Keratinocyte (primary cell): ENCODE measurements around the gene NFYB. TPM values are rescaled to one million over a fixed set of nuclear protein-coding genes. Genes with fewer than 3 reads are reported as not detected.

Experiments used
- DNase-seq: peaks from one replicate; pipeline ENCODE4 v3.0.0-alpha.2; 2011; ENCODE audit warnings: low read depth, missing footprints, low spot score
- FAIRE-seq: peaks from 2 replicates; lab custom pipeline; 2011; peaks lifted over from hg19 to GRCh38; lab: Jason Lieb, UNC
- H2AFZ ChIP-seq: 2 replicates; pipeline ENCODE4 v1.6.0; 2012; ENCODE audit warnings: low read length, control low read depth, inconsistent platforms; ENCODE audit not compliant: control insufficient read depth
- H3K27ac ChIP-seq: 2 replicates; pipeline ENCODE4 v1.5.1; 2011; ENCODE audit warnings: low read length; ENCODE audit not compliant: control insufficient read depth, insufficient read depth
- H3K27me3 ChIP-seq: 3 replicates; pipeline ENCODE4 v1.6.0; 2011; ENCODE audit warnings: low read length; ENCODE audit not compliant: control insufficient read depth, insufficient read depth; ENCODE audit errors: extremely low read depth
- H3K36me3 ChIP-seq, 2 experiments: 2 replicates in 1 of 2; 3 replicates in 1 of 2; pipeline ENCODE4 v1.5.1; 2011; ENCODE audit warnings: low read length in 2 of 2, mild to moderate bottlenecking in 1 of 2; ENCODE audit not compliant: control insufficient read depth in 2 of 2, insufficient read depth in 2 of 2; ENCODE audit errors: extremely low read depth in 1 of 2
- H3K4me1 ChIP-seq: 3 replicates; pipeline ENCODE4 v1.5.1; 2011; ENCODE audit warnings: low read length; ENCODE audit not compliant: control insufficient read depth, insufficient read depth; ENCODE audit errors: extremely low read depth
- H3K4me2 ChIP-seq: 3 replicates; pipeline ENCODE4 v1.6.0; 2011; ENCODE audit warnings: low read depth, low read length; ENCODE audit not compliant: control insufficient read depth, insufficient read depth; ENCODE audit errors: extremely low read depth
- H3K4me3 ChIP-seq, 3 experiments: fragments of 200-600 bp in 1 of 3; sonication (generic) in 1 of 3; 2 replicates in 2 of 3; 3 replicates in 1 of 3; pipeline ENCODE4 v1.5.1; 2011 to 2016; ENCODE audit warnings: low read length in 3 of 3, mild to moderate bottlenecking in 3 of 3, control low read depth in 2 of 3, inconsistent platforms in 1 of 3, low read depth in 1 of 3, mixed read lengths in 1 of 3, mixed run types in 1 of 3, moderate library complexity in 1 of 3; ENCODE audit not compliant: control insufficient read depth in 2 of 3, insufficient read depth in 2 of 3; ENCODE audit errors: extremely low read depth in 1 of 3
- H3K79me2 ChIP-seq: 2 replicates; pipeline ENCODE4 v1.6.0; 2012; ENCODE audit warnings: low read length; ENCODE audit not compliant: control insufficient read depth, insufficient read depth
- H3K9ac ChIP-seq: 3 replicates; pipeline ENCODE4 v1.6.0; 2011; ENCODE audit warnings: low read length; ENCODE audit not compliant: control insufficient read depth, insufficient read depth; ENCODE audit errors: extremely low read depth
- H3K9me1 ChIP-seq: 3 replicates; pipeline ENCODE4 v1.6.0; 2011; ENCODE audit warnings: low read length; ENCODE audit not compliant: control insufficient read depth, insufficient read depth; ENCODE audit errors: extremely low read depth
- H3K9me3 ChIP-seq: 2 replicates; pipeline ENCODE4 v1.5.1; 2012; ENCODE audit warnings: low read depth, low read length; ENCODE audit not compliant: control insufficient read depth
- H4K20me1 ChIP-seq: 3 replicates; pipeline ENCODE4 v1.6.0; 2011; ENCODE audit warnings: low read length; ENCODE audit not compliant: control insufficient read depth, insufficient read depth; ENCODE audit errors: extremely low read depth
- EZH2 ChIP-seq: IDR thresholded peaks from one replicate; pipeline ENCODE4 v1.6.1; 2012; ENCODE audit warnings: inconsistent platforms, mild to moderate bottlenecking, low read length, moderate library complexity
- dilution Hi-C: fragments of 300-500 bp; cut with MboI; formaldehyde crosslinking; loops from one replicate; pipeline ENCODE4 v1.7.0; 2020; ENCODE audit warnings: low sequenced_read_pairs; ENCODE audit not compliant: extremely low pct_ligation_motif_present
- polyA plus RNA-seq, 5 experiments: library from polyadenylated mRNA; depleted of rRNA in 3 of 5; stranded (reverse) in 3 of 5; stranded (forward) in 1 of 5; unstranded in 1 of 5; fragments of >200 nt; gene quantifications; 1 replicate in 1 of 5; 2 replicates in 3 of 5; 3 replicates in 1 of 5; pipeline versions ENCODE4 v1.2.1 to v1.2.3, GENCODE V29; 2011 to 2012; ENCODE audit warnings: missing spikeins in 2 of 5, low read depth in 1 of 5, low replicate concordance in 1 of 5
- TF ChIP-seq, protein P1 (sequence below), 3 experiments: IDR thresholded peaks in 1 of 3; conservative IDR thresholded peaks in 1 of 3; optimal IDR thresholded peaks in 1 of 3; 2 replicates in 2 of 3; 3 replicates in 1 of 3; pipeline versions ENCODE3 to v1.5.1; 2011; ENCODE audit warnings: low read length in 3 of 3, mild to moderate bottlenecking in 3 of 3, moderate library complexity in 2 of 3, control low read depth in 1 of 3, inconsistent platforms in 1 of 3; ENCODE audit not compliant: insufficient read depth in 2 of 3; ENCODE audit errors: extremely low read depth in 1 of 3

NFYB gene
- polyA plus RNA-seq, 1 donor (not counting 4 experiments of a cell fraction or from before 2014, with no cell fraction given), result 22.8 TPM

DNA sequence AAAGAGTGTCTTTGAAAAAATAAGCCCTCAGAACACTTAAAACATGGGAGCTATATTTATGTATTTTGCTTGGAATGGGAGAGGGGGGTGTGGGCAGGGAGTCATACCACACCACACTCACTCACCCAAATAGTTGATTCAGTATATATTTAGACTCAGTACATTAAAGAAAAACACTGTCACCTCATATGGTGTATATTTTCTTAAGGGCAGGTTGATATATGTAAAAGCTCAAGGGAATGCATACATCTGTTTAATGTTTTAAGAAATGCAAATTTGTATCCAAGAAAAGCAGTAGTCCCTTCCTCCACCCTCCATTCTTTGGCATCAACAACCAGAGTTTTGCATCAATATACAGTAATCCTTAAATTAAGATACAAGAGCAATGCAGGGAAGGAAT lies 1.4 kb downstream of the NFYB start:
- H3K36me3 ChIP-seq, result peaks cover 5 to 15% of the 10 kb centered on the region in 2 experiments
- H4K20me1 ChIP-seq, result no peaks in the 10 kb centered on the region
- H3K4me2 ChIP-seq, result peak overlapping the region; percentile 60
- DNase-seq, result no peak
- peaks cover 7% of the 10 kb centered on the region for H3K9me1 ChIP-seq
- peak overlapping the region; percentile 45 for H3K27ac ChIP-seq
- TF ChIP-seq, protein P1, sequence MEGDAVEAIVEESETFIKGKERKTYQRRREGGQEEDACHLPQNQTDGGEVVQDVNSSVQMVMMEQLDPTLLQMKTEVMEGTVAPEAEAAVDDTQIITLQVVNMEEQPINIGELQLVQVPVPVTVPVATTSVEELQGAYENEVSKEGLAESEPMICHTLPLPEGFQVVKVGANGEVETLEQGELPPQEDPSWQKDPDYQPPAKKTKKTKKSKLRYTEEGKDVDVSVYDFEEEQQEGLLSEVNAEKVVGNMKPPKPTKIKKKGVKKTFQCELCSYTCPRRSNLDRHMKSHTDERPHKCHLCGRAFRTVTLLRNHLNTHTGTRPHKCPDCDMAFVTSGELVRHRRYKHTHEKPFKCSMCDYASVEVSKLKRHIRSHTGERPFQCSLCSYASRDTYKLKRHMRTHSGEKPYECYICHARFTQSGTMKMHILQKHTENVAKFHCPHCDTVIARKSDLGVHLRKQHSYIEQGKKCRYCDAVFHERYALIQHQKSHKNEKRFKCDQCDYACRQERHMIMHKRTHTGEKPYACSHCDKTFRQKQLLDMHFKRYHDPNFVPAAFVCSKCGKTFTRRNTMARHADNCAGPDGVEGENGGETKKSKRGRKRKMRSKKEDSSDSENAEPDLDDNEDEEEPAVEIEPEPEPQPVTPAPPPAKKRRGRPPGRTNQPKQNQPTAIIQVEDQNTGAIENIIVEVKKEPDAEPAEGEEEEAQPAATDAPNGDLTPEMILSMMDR (optimal IDR thresholded peaks at IDR 0.05 in 1 of 3, IDR thresholded peaks at IDR 0.05 in 1 of 3, conservative IDR thresholded peaks at IDR 0.05 in 1 of 3; ENCODE audit: extremely low read depth in 1 of 3, insufficient read depth in 2 of 3, low read length in 3 of 3), result no peak
- TF ChIP-seq EZH2, result no peak
- H3K9me3 ChIP-seq, result no peaks in the 10 kb centered on the region
- H2AFZ ChIP-seq, result no peak overlapping the region
- peak overlapping the region; percentile 59 to 83 (median 77) for H3K4me3 ChIP-seq
- FAIRE-seq, result no peak
- peak overlapping the region; percentile 85 for H3K9ac ChIP-seq
- dilution Hi-C loops, result no loop called here
- H3K27me3 ChIP-seq, result no peaks in the 10 kb centered on the region
- peaks cover 11% of the 10 kb centered on the region for H3K4me1 ChIP-seq
- H3K79me2 ChIP-seq, result peaks cover 22% of the 10 kb centered on the region

DNA sequence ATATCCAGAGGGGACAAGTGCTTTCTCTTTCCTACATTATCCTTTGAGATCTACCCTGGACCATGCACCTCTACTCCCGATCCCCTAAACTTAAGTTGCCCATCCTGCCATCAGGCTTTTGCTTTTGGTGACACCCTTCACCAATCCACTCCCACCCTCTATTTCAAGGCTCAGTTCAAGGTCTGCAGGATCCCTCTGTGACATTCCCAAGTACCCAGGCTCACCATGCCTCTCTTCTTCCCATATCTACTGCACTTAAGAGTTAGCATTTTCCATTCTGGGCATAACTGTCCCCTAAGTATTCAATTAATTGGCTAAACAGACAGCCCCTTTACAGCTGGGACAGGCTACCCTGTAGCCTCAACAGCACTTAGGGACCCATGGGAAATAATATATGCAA lies 3.1 kb downstream of the NFYB start:
- Histone ChIP-seq H2AFZ (no peak overlapping the region), H3K9me1 (peaks cover 7% of the 10 kb centered on the region), H3K27me3 (no peaks in the 10 kb centered on the region), H3K4me2 (no peak overlapping the region), H4K20me1 (no peaks in the 10 kb centered on the region), H3K4me3 (no peak overlapping the region), H3K9ac (no peak overlapping the region), H3K79me2 (peaks cover 25% of the 10 kb centered on the region), H3K4me1 (peaks cover 11% of the 10 kb centered on the region), H3K9me3 (no peaks in the 10 kb centered on the region), H3K27ac (no peak overlapping the region), H3K36me3 (peaks cover 5 to 15% of the 10 kb centered on the region in 2 experiments)
- DNase-seq (no peak), FAIRE-seq (no peak)
- TF ChIP-seq, protein P1 (optimal IDR thresholded peaks at IDR 0.05 in 1 of 3, IDR thresholded peaks at IDR 0.05 in 1 of 3, conservative IDR thresholded peaks at IDR 0.05 in 1 of 3; ENCODE audit: extremely low read depth in 1 of 3, insufficient read depth in 2 of 3, low read length in 3 of 3), result no peak
- no peak for TF ChIP-seq EZH2
- dilution Hi-C loops, result no loop called here
